NCI-H446 treated with DMSO at 0.1 percent for 48 hours (cell line): ENCODE data around the gene CLMN.

Source experiments
- DNase-seq: peaks from one replicate; lab custom pipeline; 2025; lab: John Stamatoyannopoulos, UW

CLMN gene, protein sequence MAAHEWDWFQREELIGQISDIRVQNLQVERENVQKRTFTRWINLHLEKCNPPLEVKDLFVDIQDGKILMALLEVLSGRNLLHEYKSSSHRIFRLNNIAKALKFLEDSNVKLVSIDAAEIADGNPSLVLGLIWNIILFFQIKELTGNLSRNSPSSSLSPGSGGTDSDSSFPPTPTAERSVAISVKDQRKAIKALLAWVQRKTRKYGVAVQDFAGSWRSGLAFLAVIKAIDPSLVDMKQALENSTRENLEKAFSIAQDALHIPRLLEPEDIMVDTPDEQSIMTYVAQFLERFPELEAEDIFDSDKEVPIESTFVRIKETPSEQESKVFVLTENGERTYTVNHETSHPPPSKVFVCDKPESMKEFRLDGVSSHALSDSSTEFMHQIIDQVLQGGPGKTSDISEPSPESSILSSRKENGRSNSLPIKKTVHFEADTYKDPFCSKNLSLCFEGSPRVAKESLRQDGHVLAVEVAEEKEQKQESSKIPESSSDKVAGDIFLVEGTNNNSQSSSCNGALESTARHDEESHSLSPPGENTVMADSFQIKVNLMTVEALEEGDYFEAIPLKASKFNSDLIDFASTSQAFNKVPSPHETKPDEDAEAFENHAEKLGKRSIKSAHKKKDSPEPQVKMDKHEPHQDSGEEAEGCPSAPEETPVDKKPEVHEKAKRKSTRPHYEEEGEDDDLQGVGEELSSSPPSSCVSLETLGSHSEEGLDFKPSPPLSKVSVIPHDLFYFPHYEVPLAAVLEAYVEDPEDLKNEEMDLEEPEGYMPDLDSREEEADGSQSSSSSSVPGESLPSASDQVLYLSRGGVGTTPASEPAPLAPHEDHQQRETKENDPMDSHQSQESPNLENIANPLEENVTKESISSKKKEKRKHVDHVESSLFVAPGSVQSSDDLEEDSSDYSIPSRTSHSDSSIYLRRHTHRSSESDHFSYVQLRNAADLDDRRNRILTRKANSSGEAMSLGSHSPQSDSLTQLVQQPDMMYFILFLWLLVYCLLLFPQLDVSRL

GRCh38 chr14:95319312-95320077 lies at the start of gene CLMN:
TSS of gene CLMN (minus strand) at chr14:95319908. CDS start at chr14:95319792, 116 bp downstream.
- no peak for DNase-seq

DNA sequence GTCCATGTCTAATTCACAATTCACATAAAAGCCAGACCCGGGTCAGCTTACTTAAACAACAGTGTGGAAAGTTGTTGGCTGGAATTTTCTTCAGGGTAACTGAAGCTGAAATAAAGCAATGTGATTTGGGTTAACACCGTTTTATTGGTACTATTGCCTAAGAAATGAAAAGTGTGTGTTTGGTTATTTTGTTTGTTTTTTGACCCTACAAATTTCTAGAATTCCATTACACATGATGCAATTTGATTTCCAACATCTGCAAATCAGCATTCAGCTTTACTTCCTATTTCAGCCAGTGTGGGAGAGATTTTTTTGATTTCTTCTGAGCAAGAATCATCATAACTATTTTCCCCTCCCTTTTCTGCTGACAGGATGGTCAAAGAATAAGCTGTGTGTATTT lies 45.7 kb upstream of the CLMN start:
- DNase-seq = no peak

GRCh38 chr14:95364481-95365209 lies 44.9 kb upstream of the CLMN start:
- no peak for DNase-seq

DNA sequence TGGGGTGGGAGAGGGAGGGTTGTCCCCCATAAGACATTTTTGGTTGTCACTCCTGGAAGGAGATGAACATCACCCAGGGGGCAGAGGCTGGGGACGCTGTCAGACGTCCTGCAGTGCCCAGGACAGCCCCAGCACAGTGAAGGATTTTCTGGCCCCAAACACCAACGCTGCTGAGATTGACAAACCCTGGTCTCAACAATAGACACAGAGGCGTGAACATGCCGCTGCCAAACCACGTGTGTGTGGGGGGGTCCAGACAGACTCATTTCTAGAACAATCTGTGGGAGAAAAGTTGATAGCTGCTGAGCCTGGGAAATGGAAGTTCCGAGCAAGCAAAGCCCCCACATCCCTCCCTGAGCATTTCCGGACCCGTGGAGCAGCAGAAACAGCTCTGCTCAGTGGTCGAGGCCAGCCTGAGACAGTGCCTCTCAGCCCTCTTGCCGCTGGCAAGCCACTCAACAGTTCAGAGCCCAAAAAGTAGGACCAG lies 43.8 kb upstream of the CLMN start:
- no peak for DNase-seq

- DNase-seq = no peak
Observed at GRCh38 chr14:95362138-95362494, 42.4 kb upstream of the CLMN start.

GRCh38 chr14:95361373-95362137 lies 41.8 kb upstream of the CLMN start:
- no peak for DNase-seq

DNA sequence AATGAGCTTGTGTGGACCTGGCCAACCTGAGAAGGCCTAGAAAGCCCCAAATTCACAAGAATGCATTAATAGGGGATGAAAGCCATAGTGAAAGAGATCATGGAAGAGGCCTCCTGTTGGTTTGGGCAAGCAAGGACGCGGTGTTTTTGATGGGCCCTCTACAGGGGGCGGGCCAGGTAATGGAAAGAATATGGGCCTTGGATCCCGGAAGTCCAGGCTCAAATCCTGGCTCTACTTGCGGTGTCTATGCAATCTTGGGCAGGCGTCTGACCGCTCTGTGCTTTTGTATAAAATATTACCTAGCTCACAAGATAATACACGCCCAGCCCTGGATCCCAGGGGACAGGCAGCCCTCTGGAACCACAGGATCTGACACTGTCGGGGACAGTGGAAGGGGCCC lies 41.1 kb upstream of the CLMN start:
- DNase-seq = no peak

DNA sequence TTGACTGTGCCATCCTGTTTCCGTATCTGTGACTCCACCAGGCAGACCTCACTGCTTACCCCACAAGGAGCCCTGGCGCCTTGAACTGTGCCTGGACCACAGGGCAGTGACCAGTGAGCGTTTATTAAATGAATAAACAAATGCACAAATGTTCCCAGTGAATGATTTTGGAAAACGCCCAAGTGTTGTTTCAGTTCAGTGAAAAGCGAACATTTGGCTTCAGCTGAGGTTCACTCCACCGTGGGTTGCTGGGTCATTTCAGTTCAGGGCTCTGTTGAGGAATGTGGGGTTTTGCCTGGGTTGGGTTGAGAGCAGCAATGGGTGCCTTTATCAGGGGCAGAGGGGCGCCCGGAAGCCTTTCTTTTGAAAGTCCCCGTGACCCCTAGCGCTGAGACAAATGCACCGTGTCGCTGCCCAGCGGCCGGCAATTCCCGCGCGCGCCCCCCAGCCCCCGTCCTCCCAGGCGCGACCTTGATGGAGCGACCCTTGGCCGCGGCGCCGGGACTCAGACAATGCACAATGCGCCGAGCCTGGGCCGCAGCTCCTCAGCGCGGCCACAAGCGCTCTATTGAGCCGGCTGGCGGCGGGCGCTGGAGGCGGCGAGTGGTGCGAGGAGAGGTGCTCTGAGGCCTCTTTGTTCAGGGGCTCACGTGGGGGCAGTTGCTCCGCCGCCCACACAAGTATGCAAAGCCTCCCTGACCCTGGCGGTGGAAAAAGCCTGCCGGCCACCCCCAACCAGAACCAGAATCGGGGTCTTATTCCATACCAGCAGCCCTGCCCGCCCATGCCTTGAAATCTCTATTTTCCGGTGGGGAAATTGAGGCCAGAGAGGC lies 40.5 kb upstream of the CLMN start:
- no peak for DNase-seq

- no peak for DNase-seq
Observed at GRCh38 chr14:95356245-95356869, 36.6 kb upstream of the CLMN start.

DNA sequence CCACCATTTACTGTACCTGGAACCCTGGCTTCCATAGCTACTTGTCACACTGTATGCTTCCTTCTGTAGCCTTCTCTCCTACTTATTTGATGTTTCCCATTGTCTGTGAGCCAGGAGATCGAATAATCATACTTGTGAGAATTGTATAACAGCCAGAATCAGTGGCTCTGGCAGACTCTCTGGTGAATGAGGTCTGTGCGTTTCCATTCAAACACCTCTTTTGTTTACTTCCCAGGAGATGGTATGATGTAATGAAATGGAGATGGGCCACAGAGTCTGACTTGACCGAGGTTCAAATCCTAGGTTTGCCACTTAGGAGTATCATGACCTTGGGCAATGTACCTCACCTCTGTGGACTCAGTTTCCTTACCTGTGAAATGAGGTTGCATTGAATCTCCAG lies 35.7 kb upstream of the CLMN start:
- no peak for DNase-seq

DNA sequence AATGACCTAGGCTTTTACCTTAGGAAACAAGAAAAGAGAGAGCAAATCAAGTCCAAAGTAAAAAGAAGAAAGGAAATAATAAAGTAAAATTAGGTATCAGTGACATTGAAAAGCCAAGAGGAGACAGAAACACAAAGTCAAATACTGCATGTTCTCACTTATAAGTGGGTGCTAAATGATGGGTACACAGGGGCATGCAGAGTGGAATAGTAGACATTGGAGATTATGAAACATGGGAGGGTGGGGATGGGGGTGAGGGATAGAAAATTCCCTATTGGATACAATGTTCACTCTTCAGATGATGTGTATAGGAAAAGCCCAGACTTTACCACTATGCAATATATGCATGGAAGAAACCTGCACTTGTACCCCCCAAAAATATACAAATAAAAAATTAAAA lies 35.1 kb upstream of the CLMN start:
- DNase-seq = no peak

GRCh38 chr14:95353664-95354063 lies 34.0 kb upstream of the CLMN start:
- no peak for DNase-seq

DNA sequence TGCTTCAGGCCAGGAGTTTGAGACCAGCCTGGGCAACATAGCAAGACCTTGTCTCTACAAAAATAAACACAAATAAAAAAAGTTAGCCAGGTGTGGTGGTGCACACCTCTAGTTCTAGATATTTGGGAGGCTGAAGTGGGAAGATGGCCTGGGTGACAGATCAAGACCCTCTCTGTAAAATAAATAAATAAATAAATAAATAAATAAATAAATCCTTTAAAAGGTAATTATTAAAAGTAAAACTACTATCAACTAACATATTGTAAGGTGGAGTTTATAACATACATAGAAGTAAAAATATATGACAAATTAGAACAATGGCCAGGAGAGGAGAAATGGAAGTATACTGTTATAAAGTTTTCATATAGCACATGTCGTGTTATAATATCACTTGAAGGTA lies 33.3 kb upstream of the CLMN start:
- DNase-seq = no peak

- DNase-seq = no peak
Observed at GRCh38 chr14:95352481-95352880, 32.8 kb upstream of the CLMN start.

DNA sequence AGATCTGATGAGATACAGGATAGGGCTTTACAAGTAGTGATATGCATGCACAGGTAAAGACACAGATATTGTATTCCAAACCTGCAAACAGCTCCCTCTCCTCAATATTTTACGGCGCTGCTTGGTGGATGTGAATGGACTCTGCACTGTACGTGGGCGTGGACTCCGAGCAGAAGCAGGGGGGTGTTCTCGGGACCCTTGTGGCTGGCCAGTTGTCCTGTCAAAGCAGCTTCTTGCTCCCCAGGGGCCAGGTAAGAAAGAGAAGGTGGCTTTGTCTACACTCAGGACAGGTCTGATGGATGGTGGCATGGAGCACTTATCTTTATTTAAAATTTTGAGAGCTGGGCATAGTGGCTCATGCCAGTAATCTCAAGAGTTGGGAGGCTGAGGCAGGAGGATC lies 29.5 kb upstream of the CLMN start:
- DNase-seq = no peak

DNA sequence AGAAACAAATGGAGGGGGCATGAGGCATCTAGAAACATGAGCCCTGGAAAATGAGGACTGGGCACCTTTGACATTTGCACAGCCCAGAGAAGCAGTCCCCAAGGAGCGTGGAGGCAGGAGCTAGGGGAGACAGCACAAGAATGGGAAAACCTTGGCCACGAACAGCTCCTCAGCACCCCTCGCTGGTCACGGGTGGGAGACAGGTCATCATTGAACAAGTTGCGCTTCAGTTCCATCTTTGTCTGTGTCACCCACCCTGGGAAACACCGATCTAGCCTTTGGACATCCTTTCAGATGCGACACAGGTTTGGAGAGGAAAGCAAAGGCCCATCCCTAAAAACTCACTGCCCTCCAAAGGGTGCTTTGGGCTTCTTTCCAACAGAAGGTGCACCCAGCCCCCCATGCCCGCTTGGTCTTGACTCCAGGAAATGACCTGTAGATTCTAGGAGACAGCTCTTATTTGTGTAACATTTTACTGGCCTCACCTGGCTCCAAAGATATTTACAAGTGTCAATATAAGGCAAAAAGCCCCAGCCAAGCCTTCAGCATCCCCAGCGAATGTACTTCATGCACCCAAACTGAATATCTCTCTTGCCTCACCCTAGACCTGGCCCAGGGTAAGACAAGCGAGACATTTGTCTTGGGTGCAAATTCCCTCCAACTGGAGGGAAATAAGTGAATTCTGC lies 28.8 kb upstream of the CLMN start:
- no peak for DNase-seq

- DNase-seq = no peak
Observed at GRCh38 chr14:95346820-95347219, 27.1 kb upstream of the CLMN start.

DNA sequence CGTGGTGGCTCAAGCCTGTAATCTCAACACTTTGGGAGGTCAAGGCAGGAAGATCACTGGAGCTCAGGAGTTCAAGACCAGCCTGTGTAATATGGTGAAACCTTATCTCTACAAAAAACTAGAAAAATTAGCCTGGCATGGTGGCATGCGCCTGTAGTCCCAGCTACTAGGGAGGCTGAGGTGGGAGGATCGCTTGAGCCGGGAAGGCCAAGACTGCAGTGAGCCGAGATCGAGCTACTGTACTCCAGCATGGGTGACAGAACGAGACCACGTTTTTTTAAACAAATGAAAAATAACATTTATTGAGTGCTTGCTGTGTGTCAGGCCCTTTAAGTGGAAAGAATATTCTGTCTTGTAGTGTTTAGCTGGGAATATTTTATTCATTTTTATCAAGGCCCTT lies 26.6 kb upstream of the CLMN start:
- no peak for DNase-seq

DNA sequence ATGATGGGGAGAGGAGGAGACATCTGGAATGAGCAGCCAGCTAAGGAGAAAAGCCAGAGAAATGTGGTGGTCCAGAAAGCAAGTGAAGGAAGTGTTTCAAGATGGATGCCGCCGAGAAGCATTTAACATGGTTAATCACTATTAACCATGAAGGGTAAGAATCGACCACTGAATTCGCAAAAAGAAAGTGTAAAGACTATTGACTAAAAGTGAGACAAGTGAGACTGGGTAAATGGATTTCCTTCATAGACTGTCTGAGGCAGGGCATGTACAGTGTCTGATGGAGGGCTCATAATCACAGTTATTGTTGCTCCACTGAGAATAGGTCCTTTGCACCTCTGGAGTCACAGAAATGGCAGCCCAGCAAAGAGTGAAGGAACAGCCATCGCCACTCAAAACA lies 25.3 kb upstream of the CLMN start:
- DNase-seq = no peak
